ENCODE results near the gene WBP1.

The WBP1 gene

DNA sequence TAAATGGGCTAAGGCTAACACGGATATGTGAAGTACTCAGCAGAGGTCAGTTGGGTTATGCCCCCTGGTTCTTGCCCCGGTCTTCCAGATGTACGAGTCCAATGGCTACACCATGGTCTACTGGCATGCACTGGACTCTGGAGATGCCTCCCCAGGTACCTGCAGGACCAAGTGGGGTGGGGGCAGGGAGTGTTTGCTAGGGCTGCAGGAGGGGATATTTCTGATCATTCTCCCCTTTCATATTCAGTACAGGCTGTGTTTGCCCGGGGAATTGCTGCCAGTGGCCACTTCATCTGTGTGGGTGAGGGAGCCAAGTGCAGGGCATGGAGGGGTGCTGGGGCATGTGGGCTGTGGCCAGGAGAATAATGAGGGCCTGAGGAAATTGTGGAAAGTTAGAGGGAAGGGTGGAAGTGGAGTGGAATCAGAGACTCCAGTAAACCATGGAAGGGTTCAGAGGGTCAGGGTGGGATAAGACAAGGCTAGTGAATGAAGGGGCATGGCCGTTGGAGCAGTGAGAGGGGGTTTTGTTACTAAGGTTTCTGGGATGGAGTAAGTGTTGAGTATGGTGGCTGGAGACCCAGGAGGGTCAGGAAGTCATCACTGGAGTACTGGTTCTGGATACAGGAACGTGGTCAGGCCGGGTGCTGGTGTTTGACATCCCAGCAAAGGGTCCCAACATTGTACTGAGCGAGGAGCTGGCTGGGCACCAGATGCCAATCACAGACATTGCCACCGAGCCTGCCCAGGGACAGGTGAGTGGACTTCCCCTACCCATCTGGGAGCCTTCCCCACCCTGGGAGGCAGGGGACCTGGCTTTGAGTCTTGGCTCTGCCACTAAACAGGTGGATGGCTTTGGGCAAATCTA, 34.8 kb upstream of the WBP1 start:
- no peak overlapping the region for H3K4me3 ChIP-seq (ENCODE audit: low read length)
- no peak for DNase-seq (ENCODE audit: low read depth)
- TF ChIP-seq CTCF (IDR thresholded peaks at IDR 0.05; ENCODE audit: insufficient read depth, low read depth, low read length, missing control alignments): no peak

DNA sequence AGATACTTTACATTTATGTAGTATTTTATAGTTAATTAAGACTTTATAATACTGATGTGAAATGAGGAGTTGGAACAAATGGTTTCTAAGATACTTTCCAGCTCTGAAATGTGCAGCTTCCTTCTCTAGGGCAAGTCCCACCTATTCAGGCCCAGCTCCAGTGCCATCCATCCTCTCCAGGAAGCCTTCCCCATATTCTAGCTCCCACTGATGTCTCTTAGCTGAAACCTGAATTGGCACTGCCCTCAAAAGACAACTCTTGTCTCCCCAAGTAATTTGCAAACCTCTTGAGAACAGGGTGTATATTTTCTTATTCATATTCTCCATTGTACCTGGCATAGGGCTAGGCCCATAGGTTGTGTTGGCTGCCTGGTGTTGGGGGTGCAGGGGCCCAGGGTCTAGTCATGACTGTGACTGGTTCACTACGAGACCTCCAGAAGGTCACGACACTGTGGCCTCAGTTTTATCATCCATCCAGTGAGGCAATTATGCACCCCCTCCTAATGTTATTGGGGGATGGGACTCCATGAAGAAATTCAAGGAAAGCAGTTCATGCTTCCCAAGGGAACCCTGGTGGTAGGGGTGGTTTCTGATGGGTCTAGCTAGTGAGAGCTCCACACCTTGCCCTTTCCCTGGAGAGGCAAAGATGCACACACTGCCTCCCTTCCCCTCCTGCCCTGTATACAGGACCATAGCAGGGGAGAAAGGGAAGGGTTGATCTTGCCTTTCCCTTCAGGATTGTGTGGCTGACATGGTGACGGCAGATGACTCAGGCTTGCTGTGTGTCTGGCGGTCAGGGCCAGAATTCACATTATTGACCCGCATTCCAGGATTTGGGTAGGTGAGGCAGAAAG, 33.9 kb upstream of the WBP1 start:
- H3K4me3 ChIP-seq (ENCODE audit: low read length): no peak overlapping the region
- TF ChIP-seq CTCF (IDR thresholded peaks at IDR 0.05; ENCODE audit: insufficient read depth, low read depth, low read length, missing control alignments): no peak
- DNase-seq (ENCODE audit: low read depth): peak; percentile 68

GRCh38 chr2:74424995-74425406, 33.2 kb upstream of the WBP1 start:
- no peak for DNase-seq (ENCODE audit: low read depth)
- no peak for TF ChIP-seq CTCF (IDR thresholded peaks at IDR 0.05; ENCODE audit: insufficient read depth, low read depth, low read length, missing control alignments)
- no peak overlapping the region for H3K4me3 ChIP-seq (ENCODE audit: low read length)

DNA sequence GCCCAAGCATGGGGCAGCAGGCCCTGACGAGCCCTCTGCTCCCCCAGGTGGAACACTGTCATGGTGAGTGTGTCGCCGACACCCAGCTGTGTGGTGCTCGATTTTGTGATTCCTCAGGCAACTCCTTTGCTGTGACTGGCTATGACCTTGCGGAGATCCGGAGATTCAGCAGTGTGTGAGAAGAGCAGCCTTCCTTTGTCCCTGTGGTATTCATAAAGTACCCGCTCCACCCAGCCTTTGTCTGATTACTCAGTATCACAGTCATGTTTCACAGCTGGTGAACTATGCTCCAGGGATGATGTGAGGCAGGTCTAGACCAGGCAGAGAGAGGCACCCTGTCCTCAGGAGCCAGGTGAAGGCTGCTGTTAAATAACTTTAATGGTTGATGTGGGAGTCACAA, 32.7 kb upstream of the WBP1 start:
- peak; percentile 99 for DNase-seq (ENCODE audit: low read depth)
- no peak overlapping the region for H3K4me3 ChIP-seq (ENCODE audit: low read length)
- TF ChIP-seq CTCF (IDR thresholded peaks at IDR 0.05; ENCODE audit: insufficient read depth, low read depth, low read length, missing control alignments): no peak

DNA sequence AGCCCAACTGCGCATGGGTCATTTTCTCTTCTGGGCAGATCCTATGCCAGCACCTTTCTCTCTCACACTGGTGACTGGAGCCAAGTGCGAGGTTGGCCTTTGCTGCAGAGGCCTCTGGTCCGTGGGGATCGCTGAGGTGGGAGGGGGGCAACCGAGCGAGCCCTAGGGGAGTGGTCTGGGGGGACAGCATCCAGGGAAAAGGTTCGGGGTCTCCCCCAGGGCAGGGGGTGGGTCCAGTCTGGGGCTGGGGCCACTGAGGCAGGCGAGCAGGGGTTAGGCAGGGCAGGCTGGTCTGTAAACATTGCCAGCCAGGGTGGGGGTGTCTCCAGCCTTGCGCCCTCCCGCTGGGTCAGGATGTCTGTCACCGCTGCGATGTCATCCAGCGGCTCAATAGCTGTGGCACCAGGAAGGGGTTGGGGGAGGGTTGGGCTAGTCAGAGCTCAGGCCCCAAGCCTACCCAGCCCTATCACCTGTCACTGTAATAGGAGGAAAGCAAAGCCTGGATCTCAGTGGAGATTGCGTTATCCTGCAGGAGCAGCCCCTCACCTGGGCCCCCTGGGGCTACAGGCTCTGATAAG, 32.0 kb upstream of the WBP1 start:
- no peak for TF ChIP-seq CTCF (IDR thresholded peaks at IDR 0.05; ENCODE audit: insufficient read depth, low read depth, low read length, missing control alignments)
- DNase-seq (ENCODE audit: low read depth): no peak
- H3K4me3 ChIP-seq (ENCODE audit: low read length): no peak overlapping the region

DNA sequence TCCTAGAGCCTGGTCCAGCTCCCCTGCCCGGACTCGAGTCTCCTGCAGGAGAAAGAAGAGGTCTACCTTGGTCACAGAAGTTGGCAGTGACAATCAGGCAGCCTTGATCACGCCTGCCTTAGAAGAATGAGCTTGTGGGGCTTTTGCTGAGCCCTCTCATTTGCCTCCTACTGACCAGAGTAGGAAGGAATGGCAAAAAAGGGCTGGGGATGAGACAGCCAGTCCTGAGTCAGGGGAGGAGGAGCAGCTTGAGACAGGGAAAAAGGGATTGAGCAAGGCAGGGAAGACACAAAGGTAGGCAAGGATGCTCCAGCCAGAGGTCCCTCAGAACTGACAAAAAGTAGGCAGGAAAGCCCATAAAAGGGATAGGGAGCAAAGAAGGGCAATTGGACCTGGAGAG, 30.7 kb upstream of the WBP1 start:
- TF ChIP-seq CTCF (IDR thresholded peaks at IDR 0.05; ENCODE audit: insufficient read depth, low read depth, low read length, missing control alignments): no peak

More for the DNA sequence above, 30.7 kb upstream of the WBP1 start:
- no peak overlapping the region for H3K4me3 ChIP-seq (ENCODE audit: low read length)
- peak; percentile 73 for DNase-seq (ENCODE audit: low read depth)

Measured in epithelial cell of esophagus (primary cell).